ENCODE data around the gene KHK.

- TF ChIP-seq ZNF274 (IDR thresholded peaks at IDR 0.05; ENCODE audit: low read depth, low read length) = no peak
- TF ChIP-seq YY1 (IDR thresholded peaks at IDR 0.05; ENCODE audit: insufficient read depth, insufficient read length) = no peak
- TF ChIP-seq SUZ12 (IDR thresholded peaks at IDR 0.05; ENCODE audit: extremely low read depth, insufficient read depth, insufficient read length) = no peak
These were observed 17.1 kb upstream of the KHK start for GRCh38 chr2:27069436-27069835.
